ENCODE data around the gene PIP5K1B. TPM values are rescaled to one million over a fixed set of nuclear protein-coding genes. Genes with fewer than 3 reads are reported as not detected.

PIP5K1B gene
- total RNA-seq, 4 donors from 2014 or later = 0.29 to 8.2 (median 4.1) TPM

- no peak for TF ChIP-seq CTCF (IDR thresholded peaks at IDR 0.05)
- TF ChIP-seq POLR2A (IDR thresholded peaks at IDR 0.05) = no peak
- H3K9me3 ChIP-seq = no peaks in the 10 kb centered on the region
- H3K27ac ChIP-seq = no peak overlapping the region
- H3K4me1 ChIP-seq = no peaks in the 10 kb centered on the region
- intact Hi-C loops (cut with DNase I; ENCODE audit: low total_unique reads) = no loop called here
- H3K4me3 ChIP-seq = no peak overlapping the region
- H3K36me3 ChIP-seq = no peaks in the 10 kb centered on the region
- no peaks in the 10 kb centered on the region for H3K27me3 ChIP-seq
- no peak for DNase-seq
Observed at GRCh38 chr9:69040646-69041045, 335.6 kb downstream of the PIP5K1B start.

- Histone ChIP-seq H3K36me3 (no peaks in the 10 kb centered on the region), H3K4me3 (no peak overlapping the region), H3K4me1 (no peaks in the 10 kb centered on the region), H3K27ac (no peak overlapping the region), H3K9me3 (no peaks in the 10 kb centered on the region), H3K27me3 (no peaks in the 10 kb centered on the region)
- intact Hi-C loops (cut with DNase I; ENCODE audit: low total_unique reads) = no loop called here
- TF ChIP-seq CTCF (IDR thresholded peaks at IDR 0.05) (no peak), POLR2A (IDR thresholded peaks at IDR 0.05) (no peak)
- DNase-seq = no peak
Observed at GRCh38 chr9:69044240-69045219, 339.5 kb downstream of the PIP5K1B start.

GRCh38 chr9:69045821-69046220 is 340.8 kb downstream of the PIP5K1B start:
- H3K4me3 ChIP-seq = no peak overlapping the region
- no peak for TF ChIP-seq CTCF (IDR thresholded peaks at IDR 0.05)
- no peak for TF ChIP-seq POLR2A (IDR thresholded peaks at IDR 0.05)
- intact Hi-C loops (cut with DNase I; ENCODE audit: low total_unique reads) = no loop called here
- H3K4me1 ChIP-seq = no peaks in the 10 kb centered on the region
- no peak overlapping the region for H3K27ac ChIP-seq
- DNase-seq = no peak
- H3K36me3 ChIP-seq = no peaks in the 10 kb centered on the region
- no peaks in the 10 kb centered on the region for H3K9me3 ChIP-seq
- H3K27me3 ChIP-seq = no peaks in the 10 kb centered on the region

- H3K4me3 ChIP-seq = no peak overlapping the region
- TF ChIP-seq CTCF (IDR thresholded peaks at IDR 0.05) (no peak), POLR2A (IDR thresholded peaks at IDR 0.05) (no peak)
- intact Hi-C loops (cut with DNase I; ENCODE audit: low total_unique reads) = no loop called here
- no peaks in the 10 kb centered on the region for H3K27me3 ChIP-seq
- H3K4me1 ChIP-seq = no peaks in the 10 kb centered on the region
- DNase-seq = no peak
- H3K27ac ChIP-seq = no peak overlapping the region
- no peaks in the 10 kb centered on the region for H3K9me3 ChIP-seq
- H3K36me3 ChIP-seq = no peaks in the 10 kb centered on the region
Observed at GRCh38 chr9:69046723-69047122, 341.7 kb downstream of the PIP5K1B start.

- Histone ChIP-seq H3K4me1 (no peaks in the 10 kb centered on the region), H3K9me3 (no peaks in the 10 kb centered on the region), H3K36me3 (no peaks in the 10 kb centered on the region), H3K27me3 (no peaks in the 10 kb centered on the region), H3K27ac (no peak overlapping the region), H3K4me3 (no peak overlapping the region)
- intact Hi-C loops (cut with DNase I; ENCODE audit: low total_unique reads) = no loop called here
- TF ChIP-seq CTCF (IDR thresholded peaks at IDR 0.05) (no peak), POLR2A (IDR thresholded peaks at IDR 0.05) (no peak)
- DNase-seq = no peak
Observed at GRCh38 chr9:69047371-69047770, 342.3 kb downstream of the PIP5K1B start.

Data from uterus (tissue), 4 donors.